ENCODE results near the gene MEIKIN. TPM values are rescaled to one million over a fixed set of nuclear protein-coding genes. Genes with fewer than 3 reads are reported as not detected.

The MEIKIN gene
- total RNA-seq, 1 donor from 2014 or later: not detected

DNA sequence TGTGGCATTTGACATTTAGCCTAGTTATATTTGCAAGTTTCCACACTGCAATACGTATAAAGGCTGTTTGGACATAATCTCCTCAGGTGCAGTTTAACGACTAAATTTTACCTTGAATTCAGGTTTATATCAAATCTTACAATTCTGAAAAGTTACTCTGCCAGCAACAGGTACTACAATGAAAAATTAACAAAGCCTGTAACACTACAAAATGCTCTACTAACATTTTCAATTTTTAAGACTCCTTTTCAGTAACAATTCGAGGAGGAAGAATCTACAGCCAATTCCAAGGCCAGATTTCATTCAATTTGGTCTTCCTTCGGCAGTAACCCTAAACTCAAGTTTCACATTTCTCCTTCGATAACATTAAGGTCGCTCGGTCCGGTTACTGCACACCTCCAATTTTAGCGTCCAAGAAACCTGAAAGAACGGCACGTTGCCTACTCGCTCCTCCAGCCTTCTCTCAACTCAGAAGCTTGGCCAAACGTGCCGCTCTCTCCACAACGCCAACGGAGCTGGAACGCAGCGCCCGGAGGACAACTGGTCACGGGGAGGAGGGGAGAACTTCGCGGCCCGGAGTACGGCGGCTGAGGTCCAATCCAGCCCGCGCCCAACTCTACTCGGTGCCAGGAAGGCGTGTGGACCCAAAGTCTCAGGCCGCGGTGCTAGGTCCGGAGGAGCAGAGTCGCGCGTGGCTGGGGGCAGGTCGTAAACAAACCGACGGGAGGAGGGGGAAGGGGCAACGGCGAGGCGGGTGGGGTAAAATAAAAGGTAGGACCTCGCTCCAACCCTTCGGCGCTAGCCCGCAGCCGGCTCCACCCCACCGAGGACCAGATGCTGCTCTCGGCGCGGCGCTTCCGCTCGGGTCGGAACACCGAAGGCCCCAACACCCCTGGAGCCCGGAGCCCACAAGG lies 149.3 kb downstream of the MEIKIN start:
- H3K4me3 Mint-ChIP-seq: peak overlapping the region; percentile 98
- peaks cover 21% of the 10 kb centered on the region for H3K4me1 Mint-ChIP-seq (ENCODE audit: unreplicated experiment)
- peaks cover 5% of the 10 kb centered on the region for H3K36me3 Mint-ChIP-seq
- peak overlapping the region; percentile 97 for H3K27ac Mint-ChIP-seq
- H3K27me3 Mint-ChIP-seq: peaks cover 3% of the 10 kb centered on the region
- no peak for TF ChIP-seq CTCF (conservative IDR thresholded peaks at IDR 0.05)
- peak; percentile 72 for DNase-seq (ENCODE audit: extremely low spot score, unreplicated experiment)
- no peaks in the 10 kb centered on the region for H3K9me3 Mint-ChIP-seq

GRCh38 chr5:131795228-131795627 lies 150.2 kb downstream of the MEIKIN start:
- DNase-seq (ENCODE audit: extremely low spot score, unreplicated experiment): no peak
- H3K27me3 Mint-ChIP-seq: no peaks in the 10 kb centered on the region
- peak overlapping the region; percentile 97 for H3K27ac Mint-ChIP-seq
- no peak for TF ChIP-seq CTCF (conservative IDR thresholded peaks at IDR 0.05)
- no peaks in the 10 kb centered on the region for H3K9me3 Mint-ChIP-seq
- H3K36me3 Mint-ChIP-seq: peaks cover 5% of the 10 kb centered on the region
- H3K4me3 Mint-ChIP-seq: peak overlapping the region; percentile 98
- H3K4me1 Mint-ChIP-seq (ENCODE audit: unreplicated experiment): peaks cover 26% of the 10 kb centered on the region

GRCh38 chr5:131794586-131794985 lies 150.9 kb downstream of the MEIKIN start:
- Mint-ChIP-seq H3K36me3 (peaks cover 8% of the 10 kb centered on the region), H3K4me1 (ENCODE audit: unreplicated experiment) (peaks cover 29% of the 10 kb centered on the region), H3K4me3 (peak overlapping the region; percentile 80), H3K27me3 (no peaks in the 10 kb centered on the region), H3K9me3 (no peaks in the 10 kb centered on the region), H3K27ac (peak overlapping the region; percentile 70)
- TF ChIP-seq CTCF (conservative IDR thresholded peaks at IDR 0.05): no peak
- no peak for DNase-seq (ENCODE audit: extremely low spot score, unreplicated experiment)

- Mint-ChIP-seq H3K9me3 (peaks cover 5% of the 10 kb centered on the region), H3K4me3 (no peak overlapping the region), H3K36me3 (peaks cover 16% of the 10 kb centered on the region), H3K27me3 (no peaks in the 10 kb centered on the region), H3K4me1 (ENCODE audit: unreplicated experiment) (peaks cover 33% of the 10 kb centered on the region), H3K27ac (no peak overlapping the region)
- TF ChIP-seq CTCF (conservative IDR thresholded peaks at IDR 0.05): no peak
- DNase-seq (ENCODE audit: extremely low spot score, unreplicated experiment): no peak
Measured at GRCh38 chr5:131792896-131793295, 152.6 kb downstream of the MEIKIN start.

DNA sequence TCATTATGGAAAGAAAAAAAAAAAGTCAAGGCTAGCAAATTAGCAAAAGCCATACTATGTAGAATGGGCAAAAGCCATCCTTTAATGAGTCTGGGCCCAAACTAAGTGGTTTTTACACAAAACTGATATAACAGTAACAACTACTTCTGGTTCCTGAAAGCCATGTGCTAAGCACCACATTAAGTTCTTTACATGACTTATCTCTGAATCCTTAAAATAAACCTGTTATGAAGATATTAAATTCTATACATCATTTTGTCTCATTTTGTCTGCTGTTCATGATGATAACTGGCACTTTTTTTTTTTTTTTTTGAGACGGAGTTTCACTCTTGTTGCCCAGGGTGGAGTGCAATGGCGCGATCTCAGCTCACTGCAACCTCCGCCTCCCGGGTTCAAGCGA lies 153.6 kb downstream of the MEIKIN start:
- peaks cover 8% of the 10 kb centered on the region for H3K9me3 Mint-ChIP-seq

More for the DNA sequence above, 153.6 kb downstream of the MEIKIN start:
- TF ChIP-seq CTCF (conservative IDR thresholded peaks at IDR 0.05): no peak
- Mint-ChIP-seq H3K36me3 (peaks cover 19% of the 10 kb centered on the region), H3K27me3 (no peaks in the 10 kb centered on the region), H3K4me1 (ENCODE audit: unreplicated experiment) (peaks cover 37% of the 10 kb centered on the region), H3K27ac (no peak overlapping the region), H3K4me3 (no peak overlapping the region)
- no peak for DNase-seq (ENCODE audit: extremely low spot score, unreplicated experiment)
